SU-DHL-6 (cell line): ENCODE results near the gene FBXW4.

ENCODE experiments used
- EZH2phosphoT487 ChIP-seq: fragments of 200-600 bp; sonication (generic), shearing (Covaris generic); conservative IDR thresholded peaks from 2 replicates; pipeline ENCODE4 v1.6.1; 2018; ENCODE audit warnings: mild to moderate bottlenecking, antibody characterized with exemption, low read length, moderate library complexity, mixed read lengths
- TF ChIP-seq, protein P1 (sequence below): fragments of 200-600 bp; sonication (generic); IDR thresholded peaks from one replicate; pipeline ENCODE4 v1.5.1; 2017; ENCODE audit warnings: antibody characterized with exemption, mild to moderate bottlenecking, low read length, moderate library complexity; ENCODE audit not compliant: insufficient read depth, poor library complexity, severe bottlenecking

DNA sequence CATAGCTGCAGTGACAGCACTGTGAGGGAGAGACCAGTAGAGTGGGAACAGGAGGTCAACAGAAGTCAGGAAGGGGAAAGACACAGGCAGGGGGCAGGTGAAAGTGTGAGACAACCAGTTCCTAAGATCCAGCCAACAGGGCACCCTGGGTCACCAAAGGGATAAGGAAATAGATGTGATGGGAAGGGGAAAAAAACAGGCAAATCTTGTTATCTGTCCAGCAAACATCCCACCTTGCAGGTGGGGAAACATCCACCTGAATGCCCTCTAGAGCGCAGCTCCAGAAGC lies 64.4 kb downstream of the FBXW4 start:
- TF ChIP-seq, protein P1, sequence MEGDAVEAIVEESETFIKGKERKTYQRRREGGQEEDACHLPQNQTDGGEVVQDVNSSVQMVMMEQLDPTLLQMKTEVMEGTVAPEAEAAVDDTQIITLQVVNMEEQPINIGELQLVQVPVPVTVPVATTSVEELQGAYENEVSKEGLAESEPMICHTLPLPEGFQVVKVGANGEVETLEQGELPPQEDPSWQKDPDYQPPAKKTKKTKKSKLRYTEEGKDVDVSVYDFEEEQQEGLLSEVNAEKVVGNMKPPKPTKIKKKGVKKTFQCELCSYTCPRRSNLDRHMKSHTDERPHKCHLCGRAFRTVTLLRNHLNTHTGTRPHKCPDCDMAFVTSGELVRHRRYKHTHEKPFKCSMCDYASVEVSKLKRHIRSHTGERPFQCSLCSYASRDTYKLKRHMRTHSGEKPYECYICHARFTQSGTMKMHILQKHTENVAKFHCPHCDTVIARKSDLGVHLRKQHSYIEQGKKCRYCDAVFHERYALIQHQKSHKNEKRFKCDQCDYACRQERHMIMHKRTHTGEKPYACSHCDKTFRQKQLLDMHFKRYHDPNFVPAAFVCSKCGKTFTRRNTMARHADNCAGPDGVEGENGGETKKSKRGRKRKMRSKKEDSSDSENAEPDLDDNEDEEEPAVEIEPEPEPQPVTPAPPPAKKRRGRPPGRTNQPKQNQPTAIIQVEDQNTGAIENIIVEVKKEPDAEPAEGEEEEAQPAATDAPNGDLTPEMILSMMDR: no peak
- TF ChIP-seq EZH2phosphoT487: no peak
